HEK293 (cell line): ENCODE results near the gene NOPCHAP1.

ENCODE experiments used
- CTCF ChIA-PET: fragments of 350-600 bp; formaldehyde crosslinking; extraction: SDS; loops from one replicate; lab custom pipeline; 2021; ENCODE audit warnings: antibody characterized with exemption; lab: Yijun Ruan, JAX
- POLR2A ChIA-PET: fragments of 300-600 bp; formaldehyde crosslinking; extraction: SDS; loops from one replicate; lab custom pipeline; 2020; ENCODE audit warnings: antibody characterized with exemption, inconsistent platforms; lab: Yijun Ruan, JAX
- H3K27ac ChIP-seq: fragments of 200-500 bp; sonication (Bioruptor generic); 2 replicates; pipeline ENCODE4 v1.5.1; 2014; ENCODE audit warnings: low read depth, low read length, control low read depth, inconsistent platforms; ENCODE audit errors: extremely low read depth
- H3K36me3 ChIP-seq, 2 experiments: fragments of 200-500 bp in 1 of 2; sonication (Bioruptor generic) in 1 of 2; 1 replicate in 1 of 2; 2 replicates in 1 of 2; pipeline ENCODE4 v1.5.1; 2014 to 2017; ENCODE audit warnings: inconsistent platforms in 2 of 2, low read length in 2 of 2; ENCODE audit not compliant: control insufficient read depth in 2 of 2, insufficient read depth in 1 of 2
- H3K4me1 ChIP-seq: fragments of 200-500 bp; sonication (Bioruptor generic); 2 replicates; pipeline ENCODE4 v1.5.1; 2014; ENCODE audit warnings: mild to moderate bottlenecking, low read length, inconsistent platforms; ENCODE audit not compliant: control insufficient read depth, insufficient read depth
- H3K4me3 ChIP-seq: 2 replicates; pipeline ENCODE4 v1.5.1; 2011; ENCODE audit warnings: low read depth, mild to moderate bottlenecking, control low read depth, low read length, moderate library complexity
- H3K9me3 ChIP-seq: fragments of 200-500 bp; sonication (Bioruptor generic); 2 replicates; pipeline ENCODE4 v1.5.1; 2014; ENCODE audit warnings: low read depth, low read length, inconsistent platforms; ENCODE audit not compliant: control insufficient read depth, insufficient read depth
- CTCF ChIP-seq: fragments of 450-650 bp; formaldehyde crosslinking; IDR thresholded peaks from 2 replicates; pipeline ENCODE4 v1.5.1; 2016; ENCODE audit warnings: missing biosample characterization, missing genetic modification characterization
- GLI2 ChIP-seq: fragments of 450-650 bp; formaldehyde crosslinking; IDR thresholded peaks from 2 replicates; pipeline ENCODE4; 2017; ENCODE audit warnings: missing biosample characterization, missing genetic modification characterization, low read depth, borderline replicate concordance
- GLIS1 ChIP-seq: fragments of 450-650 bp; formaldehyde crosslinking; IDR thresholded peaks from 2 replicates; pipeline ENCODE4 v1.5.1; 2016; ENCODE audit warnings: missing biosample characterization, missing genetic modification characterization
- KLF1 ChIP-seq: fragments of 450-650 bp; formaldehyde crosslinking; IDR thresholded peaks from 2 replicates; pipeline ENCODE4 v1.5.1; 2016; ENCODE audit warnings: missing biosample characterization, missing genetic modification characterization
- KLF16 ChIP-seq: fragments of 450-650 bp; formaldehyde crosslinking; IDR thresholded peaks from 2 replicates; pipeline ENCODE4 v1.5.1; 2017; ENCODE audit warnings: missing biosample characterization, missing genetic modification characterization
- ZBTB17 ChIP-seq: fragments of 450-650 bp; formaldehyde crosslinking; IDR thresholded peaks from 2 replicates; pipeline ENCODE4 v1.5.1; 2016; ENCODE audit warnings: missing biosample characterization, missing genetic modification characterization
- ZBTB26 ChIP-seq: fragments of 450-650 bp; formaldehyde crosslinking; optimal IDR thresholded peaks from 2 replicates; pipeline ENCODE3; 2016; ENCODE audit warnings: missing biosample characterization, mild to moderate bottlenecking, missing genetic modification characterization
- ZBTB7A ChIP-seq: fragments of 450-650 bp; formaldehyde crosslinking; IDR thresholded peaks from 2 replicates; pipeline ENCODE4 v1.5.1; 2016; ENCODE audit warnings: low read depth, missing biosample characterization, missing genetic modification characterization
- ZFP37 ChIP-seq: fragments of 450-650 bp; formaldehyde crosslinking; IDR thresholded peaks from 2 replicates; pipeline ENCODE4 v1.5.1; 2016; ENCODE audit warnings: missing biosample characterization, missing genetic modification characterization
- ZNF157 ChIP-seq: fragments of 450-650 bp; formaldehyde crosslinking; IDR thresholded peaks from 2 replicates; pipeline ENCODE4 v1.5.1; 2016; ENCODE audit warnings: missing biosample characterization, missing genetic modification characterization
- ZNF169 ChIP-seq: fragments of 450-650 bp; formaldehyde crosslinking; IDR thresholded peaks from 2 replicates; pipeline ENCODE4 v1.5.1; 2016; ENCODE audit warnings: missing biosample characterization, missing genetic modification characterization
- ZNF211 ChIP-seq: fragments of 450-650 bp; formaldehyde crosslinking; IDR thresholded peaks from 2 replicates; pipeline ENCODE4 v1.5.1; 2016; ENCODE audit warnings: low read depth, missing biosample characterization, missing genetic modification characterization
- ZNF214 ChIP-seq: fragments of 450-650 bp; formaldehyde crosslinking; IDR thresholded peaks from 2 replicates; pipeline ENCODE4 v1.5.1; 2017; ENCODE audit warnings: missing biosample characterization, mild to moderate bottlenecking, missing genetic modification characterization, borderline replicate concordance
- ZNF239 ChIP-seq: fragments of 450-650 bp; formaldehyde crosslinking; IDR thresholded peaks from 2 replicates; pipeline ENCODE4 v1.5.1; 2016; ENCODE audit warnings: missing biosample characterization, missing genetic modification characterization
- ZNF24 ChIP-seq: fragments of 450-650 bp; formaldehyde crosslinking; IDR thresholded peaks from 2 replicates; pipeline ENCODE4 v1.5.1; 2016; ENCODE audit warnings: missing biosample characterization, missing genetic modification characterization
- ZNF398 ChIP-seq: fragments of 450-650 bp; formaldehyde crosslinking; IDR thresholded peaks from 2 replicates; pipeline ENCODE4 v1.5.1; 2017; ENCODE audit warnings: missing biosample characterization, missing genetic modification characterization
- ZNF416 ChIP-seq: fragments of 450-650 bp; formaldehyde crosslinking; IDR thresholded peaks from 2 replicates; pipeline ENCODE4 v1.5.1; 2016; ENCODE audit warnings: missing biosample characterization, missing genetic modification characterization
- ZNF514 ChIP-seq: fragments of 450-650 bp; formaldehyde crosslinking; IDR thresholded peaks from 2 replicates; pipeline ENCODE4 v1.5.1; 2016; ENCODE audit warnings: missing biosample characterization, missing genetic modification characterization
- ZNF558 ChIP-seq: fragments of 450-650 bp; formaldehyde crosslinking; IDR thresholded peaks from 2 replicates; pipeline ENCODE4 v1.5.1; 2016; ENCODE audit warnings: missing biosample characterization, missing genetic modification characterization
- ZNF707 ChIP-seq: fragments of 450-650 bp; formaldehyde crosslinking; IDR thresholded peaks from 2 replicates; pipeline ENCODE4 v1.5.1; 2016; ENCODE audit warnings: missing biosample characterization, missing genetic modification characterization
- TF ChIP-seq, protein P1 (sequence below): fragments of 450-650 bp; formaldehyde crosslinking; IDR thresholded peaks from 2 replicates; pipeline ENCODE4 v1.5.1; 2016; ENCODE audit warnings: missing biosample characterization, missing genetic modification characterization

NOPCHAP1 gene

DNA sequence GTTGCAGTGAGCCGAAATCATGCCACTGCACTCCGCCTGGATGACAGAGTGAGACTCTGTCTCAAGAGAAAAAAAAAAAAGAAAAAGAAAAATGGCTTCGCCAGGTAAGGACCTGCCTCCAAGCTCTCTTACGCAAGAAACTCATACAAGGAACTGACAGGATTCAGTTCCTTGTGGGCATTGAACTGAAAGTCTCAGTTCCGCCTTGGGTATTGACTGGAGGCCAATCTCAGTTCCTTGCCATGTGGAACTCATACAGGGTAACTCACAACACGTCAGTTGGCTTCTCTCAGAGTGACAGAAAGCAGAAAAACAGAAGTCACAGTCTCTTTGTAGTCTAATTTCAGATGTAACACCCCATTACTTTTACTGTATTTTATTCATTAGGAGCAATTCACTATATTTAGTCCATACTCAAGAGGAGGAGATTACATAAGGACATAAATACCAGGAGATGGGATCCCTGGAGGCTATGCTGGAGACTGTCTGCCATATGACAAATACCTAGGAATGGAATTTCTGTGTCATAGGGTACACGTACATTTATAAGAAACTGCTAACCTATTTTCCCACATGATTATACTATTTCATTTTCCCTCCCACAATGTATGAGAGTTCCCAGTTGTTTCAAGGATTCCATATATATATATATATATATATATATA is 11.4 kb upstream of the NOPCHAP1 start:
- H3K4me1 ChIP-seq = no peaks in the 10 kb centered on the region
- TF ChIP-seq ZNF558 (tag by site-specific recombination) = no peak
- TF ChIP-seq KLF1 = no peak
- no peak for TF ChIP-seq KLF16 (tag by site-specific recombination)
- no peak for TF ChIP-seq ZBTB17 (tag by site-specific recombination)
- no peak for TF ChIP-seq CTCF (tag by site-specific recombination)
- TF ChIP-seq ZNF211 (tag by site-specific recombination) = no peak
- no peak for TF ChIP-seq ZNF157 (tag by site-specific recombination)
- TF ChIP-seq ZNF169 (tag by site-specific recombination) = no peak
- TF ChIP-seq ZNF707 (tag by site-specific recombination) = no peak
- no peak for TF ChIP-seq ZNF239 (tag by site-specific recombination)
- TF ChIP-seq ZNF398 = no peak
- TF ChIP-seq, protein P1, sequence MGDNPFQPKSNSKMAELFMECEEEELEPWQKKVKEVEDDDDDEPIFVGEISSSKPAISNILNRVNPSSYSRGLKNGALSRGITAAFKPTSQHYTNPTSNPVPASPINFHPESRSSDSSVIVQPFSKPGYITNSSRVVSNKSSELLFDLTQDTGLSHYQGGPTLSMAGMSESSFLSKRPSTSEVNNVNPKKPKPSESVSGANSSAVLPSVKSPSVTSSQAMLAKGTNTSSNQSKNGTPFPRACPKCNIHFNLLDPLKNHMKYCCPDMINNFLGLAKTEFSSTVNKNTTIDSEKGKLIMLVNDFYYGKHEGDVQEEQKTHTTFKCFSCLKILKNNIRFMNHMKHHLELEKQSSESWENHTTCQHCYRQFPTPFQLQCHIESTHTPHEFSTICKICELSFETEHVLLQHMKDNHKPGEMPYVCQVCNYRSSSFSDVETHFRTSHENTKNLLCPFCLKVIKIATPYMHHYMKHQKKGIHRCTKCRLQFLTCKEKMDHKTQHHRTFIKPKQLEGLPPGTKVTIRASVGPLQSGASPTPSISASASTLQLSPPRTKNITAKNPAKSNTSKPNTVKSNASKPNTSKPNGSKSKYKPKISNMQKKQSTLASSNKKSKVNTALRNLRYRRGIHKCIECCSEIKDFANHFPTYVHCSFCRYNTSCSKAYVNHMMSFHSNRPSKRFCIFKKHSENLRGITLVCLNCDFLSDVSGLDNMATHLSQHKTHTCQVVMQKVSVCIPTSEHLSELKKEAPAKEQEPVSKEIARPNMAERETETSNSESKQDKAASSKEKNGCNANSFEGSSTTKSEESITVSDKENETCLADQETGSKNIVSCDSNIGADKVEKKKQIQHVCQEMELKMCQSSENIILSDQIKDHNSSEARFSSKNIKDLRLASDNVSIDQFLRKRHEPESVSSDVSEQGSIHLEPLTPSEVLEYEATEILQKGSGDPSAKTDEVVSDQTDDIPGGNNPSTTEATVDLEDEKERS (tag by site-specific recombination) = no peak
- no peak for TF ChIP-seq ZNF416 (tag by site-specific recombination)
- TF ChIP-seq ZBTB7A (tag by site-specific recombination) = no peak
- no peak for TF ChIP-seq ZNF24 (tag by site-specific recombination)
- no peak for TF ChIP-seq GLI2 (tag by site-specific recombination)
- no peak for TF ChIP-seq ZNF514
- TF ChIP-seq, all 188 proteins: peak for 0
- H3K27ac ChIP-seq = no peak overlapping the region
- H3K4me3 ChIP-seq = no peak overlapping the region
- no peaks in the 10 kb centered on the region for H3K36me3 ChIP-seq
- POLR2A ChIA-PET = no interaction called here
- CTCF ChIA-PET = no interaction called here
- no peaks in the 10 kb centered on the region for H3K9me3 ChIP-seq

- Histone ChIP-seq H3K9me3 (no peaks in the 10 kb centered on the region), H3K27ac (no peak overlapping the region), H3K4me1 (no peaks in the 10 kb centered on the region), H3K36me3 (no peaks in the 10 kb centered on the region), H3K4me3 (no peak overlapping the region)
- ChIA-PET CTCF (no interaction called here), POLR2A (interaction anchor here (0.9 kb wide), 1 partner anchor 18 kb away, joined by 3 read pairs; the partner anchor contains the start of gene SLC41A2)
- TF ChIP-seq ZFP37 = no peak
- no peak for TF ChIP-seq ZBTB26 (tag by site-specific recombination)
- no peak for TF ChIP-seq GLIS1 (tag by site-specific recombination)
- TF ChIP-seq ZNF214 (tag by site-specific recombination) = peak; percentile 84
These were observed 10.4 kb upstream of the NOPCHAP1 start for GRCh38 chr12:104975587-104976343.
